Osteocyte (in vitro differentiated cells): ENCODE measurements around the gene PYCARD. TPM values are rescaled to one million over a fixed set of nuclear protein-coding genes. Genes with fewer than 3 reads are reported as not detected.

Experiments used
- DNase-seq: peaks from one replicate; pipeline ENCODE4 v3.0.0; 2021; ENCODE audit warnings: mixed read lengths; ENCODE audit not compliant: unreplicated experiment; ENCODE audit errors: extremely low spot score
- H3K27ac Mint-ChIP-seq: one replicate; pipeline ENCODE4 v1.8.0; 2021; ENCODE audit warnings: mild to moderate bottlenecking, mixed read lengths; ENCODE audit not compliant: unreplicated experiment
- H3K27me3 Mint-ChIP-seq: one replicate; pipeline ENCODE4 v1.8.0; 2021; ENCODE audit warnings: mixed read lengths; ENCODE audit not compliant: unreplicated experiment
- H3K36me3 Mint-ChIP-seq: one replicate; pipeline ENCODE4 v1.8.0; 2021; ENCODE audit warnings: mixed read lengths; ENCODE audit not compliant: unreplicated experiment
- H3K4me1 Mint-ChIP-seq: one replicate; pipeline ENCODE4 v1.8.0; 2021; ENCODE audit warnings: mixed read lengths; ENCODE audit not compliant: unreplicated experiment
- H3K4me3 Mint-ChIP-seq: one replicate; pipeline ENCODE4 v1.8.0; 2021; ENCODE audit warnings: mild to moderate bottlenecking, moderate library complexity, mixed read lengths; ENCODE audit not compliant: unreplicated experiment
- H3K9me3 Mint-ChIP-seq: one replicate; pipeline ENCODE4 v1.8.0; 2021; ENCODE audit warnings: mixed read lengths; ENCODE audit not compliant: unreplicated experiment
- total RNA-seq: library from RNA; stranded (reverse); gene quantifications from 2 replicates; pipeline ENCODE4 v1.2.1, GENCODE V29; 2021
- TF ChIP-seq, protein P1 (sequence below): fragments of 200-600 bp; sonication (generic); IDR thresholded peaks from 2 replicates; pipeline ENCODE4 v1.5.0; 2021; ENCODE audit warnings: antibody characterized with exemption, mild to moderate bottlenecking, moderate library complexity

Gene PYCARD
- total RNA-seq, 1 donor from 2014 or later: 6.1 TPM

DNA sequence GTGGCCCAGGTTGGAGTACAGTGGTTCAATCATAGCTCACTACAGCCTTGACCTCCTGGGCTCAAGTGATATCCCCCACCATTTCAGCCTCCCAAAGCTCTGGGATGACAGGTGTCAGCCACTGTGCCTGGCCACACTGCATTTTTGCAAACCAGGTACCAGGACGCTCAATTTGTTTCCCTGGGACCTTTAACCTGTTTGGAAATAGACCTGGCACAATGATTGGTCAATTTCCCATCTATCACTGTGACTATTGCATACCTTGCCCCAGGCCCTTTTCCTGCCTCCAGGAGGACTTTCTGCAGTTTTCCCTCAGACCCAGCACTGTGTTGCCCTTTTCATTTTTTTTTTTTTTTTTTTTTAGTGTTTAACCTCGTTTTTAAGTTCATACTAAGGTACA, 33.7 kb downstream of the PYCARD start:
- Mint-ChIP-seq H3K36me3 (no peaks in the 10 kb centered on the region), H3K4me1 (peaks cover 3% of the 10 kb centered on the region), H3K27me3 (no peaks in the 10 kb centered on the region), H3K4me3 (no peak overlapping the region), H3K9me3 (no peaks in the 10 kb centered on the region), H3K27ac (no peak overlapping the region)
- TF ChIP-seq, protein P1, sequence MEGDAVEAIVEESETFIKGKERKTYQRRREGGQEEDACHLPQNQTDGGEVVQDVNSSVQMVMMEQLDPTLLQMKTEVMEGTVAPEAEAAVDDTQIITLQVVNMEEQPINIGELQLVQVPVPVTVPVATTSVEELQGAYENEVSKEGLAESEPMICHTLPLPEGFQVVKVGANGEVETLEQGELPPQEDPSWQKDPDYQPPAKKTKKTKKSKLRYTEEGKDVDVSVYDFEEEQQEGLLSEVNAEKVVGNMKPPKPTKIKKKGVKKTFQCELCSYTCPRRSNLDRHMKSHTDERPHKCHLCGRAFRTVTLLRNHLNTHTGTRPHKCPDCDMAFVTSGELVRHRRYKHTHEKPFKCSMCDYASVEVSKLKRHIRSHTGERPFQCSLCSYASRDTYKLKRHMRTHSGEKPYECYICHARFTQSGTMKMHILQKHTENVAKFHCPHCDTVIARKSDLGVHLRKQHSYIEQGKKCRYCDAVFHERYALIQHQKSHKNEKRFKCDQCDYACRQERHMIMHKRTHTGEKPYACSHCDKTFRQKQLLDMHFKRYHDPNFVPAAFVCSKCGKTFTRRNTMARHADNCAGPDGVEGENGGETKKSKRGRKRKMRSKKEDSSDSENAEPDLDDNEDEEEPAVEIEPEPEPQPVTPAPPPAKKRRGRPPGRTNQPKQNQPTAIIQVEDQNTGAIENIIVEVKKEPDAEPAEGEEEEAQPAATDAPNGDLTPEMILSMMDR: no peak
- no peak for DNase-seq

DNA sequence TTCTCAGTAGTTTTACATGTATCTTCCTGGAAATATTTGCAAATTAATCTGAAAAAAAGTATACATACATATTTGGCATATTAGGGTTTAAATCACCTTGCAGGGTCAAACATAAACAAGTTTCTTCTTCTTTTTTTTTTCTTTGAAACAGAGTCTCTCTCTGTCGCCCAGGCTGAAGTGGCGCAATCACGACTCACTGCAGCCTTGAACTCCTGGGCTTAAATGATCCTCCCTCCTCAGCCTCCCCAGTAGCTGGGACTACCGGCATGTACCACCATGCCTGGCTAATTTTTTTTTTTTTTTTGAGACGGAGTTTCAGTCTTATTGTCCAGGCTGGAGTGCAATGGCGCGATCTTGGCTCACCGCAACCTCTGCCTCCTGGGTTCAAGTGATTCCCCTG, 35.2 kb downstream of the PYCARD start:
- Mint-ChIP-seq H3K36me3 (no peaks in the 10 kb centered on the region), H3K9me3 (no peaks in the 10 kb centered on the region), H3K27me3 (no peaks in the 10 kb centered on the region), H3K4me1 (peaks cover 3% of the 10 kb centered on the region), H3K27ac (no peak overlapping the region), H3K4me3 (no peak overlapping the region)
- TF ChIP-seq, protein P1: no peak
- DNase-seq: no peak

DNA sequence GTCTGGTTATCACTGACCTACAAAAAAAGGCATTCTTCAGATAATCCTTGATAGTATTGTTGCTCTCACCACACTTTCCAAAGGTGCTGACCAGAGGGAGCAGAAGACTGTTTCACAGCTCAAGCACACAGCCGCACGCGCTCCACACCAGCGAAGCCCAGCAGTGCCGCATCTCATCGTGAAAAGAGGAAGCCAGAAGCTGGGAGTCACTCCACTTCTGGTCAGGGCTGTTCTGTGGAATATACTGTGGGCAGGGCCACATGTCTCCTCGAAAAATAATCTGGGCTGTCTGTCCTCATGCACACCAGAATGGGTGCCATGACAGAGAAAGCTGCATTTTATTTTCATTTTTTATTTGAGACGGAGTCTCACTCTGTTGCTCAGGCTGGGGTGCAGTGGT, 45.4 kb downstream of the PYCARD start:
- H3K27me3 Mint-ChIP-seq: peaks cover 18% of the 10 kb centered on the region
- H3K27ac Mint-ChIP-seq: no peak overlapping the region
- no peaks in the 10 kb centered on the region for H3K4me1 Mint-ChIP-seq
- H3K4me3 Mint-ChIP-seq: no peak overlapping the region
- H3K36me3 Mint-ChIP-seq: no peaks in the 10 kb centered on the region
- DNase-seq: no peak
- TF ChIP-seq, protein P1: no peak
- no peaks in the 10 kb centered on the region for H3K9me3 Mint-ChIP-seq

Other genes starting within 250 kb of the PYCARD start
- 20.1 and 22.6 TPM in 2 replicates for gene SETD1A, start 245.0 kb downstream of the PYCARD start, total RNA-seq
- gene HSD3B7, start 217.6 kb downstream of the PYCARD start, total RNA-seq: 7.5 and 7.6 TPM in 2 replicates
- gene STX1B, start 192.1 kb downstream of the PYCARD start, total RNA-seq: 1.8 and 4.5 TPM in 2 replicates
- 51.8 and 53.4 TPM in 2 replicates for gene STX4, start 169.2 kb downstream of the PYCARD start, total RNA-seq
- 13.2 and 13.5 TPM in 2 replicates for gene ZNF668, start 128.5 kb downstream of the PYCARD start, total RNA-seq
- gene ZNF646, start 128.3 kb downstream of the PYCARD start, total RNA-seq: 18.4 and 22.5 TPM in 2 replicates
- gene PRSS53, start 113.8 kb downstream of the PYCARD start, total RNA-seq: 2.8 and 3.2 TPM in 2 replicates
- 141 and 148 TPM in 2 replicates for gene VKORC1, start 108.0 kb downstream of the PYCARD start, total RNA-seq
- 38.8 and 39.3 TPM in 2 replicates for gene BCKDK, start 94.4 kb downstream of the PYCARD start, total RNA-seq
- gene KAT8, start 85.1 kb downstream of the PYCARD start, total RNA-seq: 56.0 and 56.5 TPM in 2 replicates
- not detected in 2 replicates for gene PRSS8, start 67.0 kb downstream of the PYCARD start, total RNA-seq
- gene PRSS36, start 52.7 kb downstream of the PYCARD start, total RNA-seq: 0.67 and 0.76 TPM in 2 replicates
- gene FUS, start 22.6 kb downstream of the PYCARD start, total RNA-seq: 334 and 346 TPM in 2 replicates
- gene TRIM72, start 11.4 kb upstream of the PYCARD start, total RNA-seq: not detected in 2 replicates
- gene PYDC1, start 14.4 kb upstream of the PYCARD start, total RNA-seq: not detected in 2 replicates
- not detected in 2 replicates for gene ITGAM, start 57.2 kb upstream of the PYCARD start, total RNA-seq
- not detected in 2 replicates for gene ITGAX, start 152.4 kb upstream of the PYCARD start, total RNA-seq
- gene ITGAD, start 190.6 kb upstream of the PYCARD start, total RNA-seq: not detected in 2 replicates
- gene COX6A2, start 225.6 kb upstream of the PYCARD start, total RNA-seq: not detected in 2 replicates
- gene ZNF843, start 240.0 kb upstream of the PYCARD start, total RNA-seq: 2.9 and 3.2 TPM in 2 replicates